Suprapubic skin (tissue), 4 donors: Measurements from ENCODE around the gene PLXNB3.

Experiments used
- EP300 ChIP-seq: sonication (generic); formaldehyde crosslinking; IDR thresholded peaks from one replicate; pipeline ENCODE4 v1.6.1; 2017; ENCODE audit warnings: antibody characterized with exemption
- POLR2A ChIP-seq, 2 donors: fragments of 450-650 bp; IDR thresholded peaks; one replicate each; pipeline ENCODE4 v1.6.1; 2017; ENCODE audit warnings: antibody characterized with exemption in 2 of 2, mild to moderate bottlenecking in 2 of 2, moderate library complexity in 2 of 2
- POLR2AphosphoS5 ChIP-seq, 3 donors: sonication (generic); formaldehyde crosslinking; IDR thresholded peaks; one replicate each; pipeline ENCODE4 v1.6.1; 2017; ENCODE audit warnings: antibody characterized with exemption in 3 of 3
- TF ChIP-seq, protein P1 (sequence below), 2 donors: fragments of 200-600 bp in 1 of 2; fragments of 450-650 bp in 1 of 2; sonication (generic) in 1 of 2; IDR thresholded peaks; one replicate each; pipeline ENCODE4 v1.5.1; 2016 to 2019; ENCODE audit warnings: antibody characterized with exemption in 2 of 2, mild to moderate bottlenecking in 1 of 2, moderate library complexity in 1 of 2

DNA sequence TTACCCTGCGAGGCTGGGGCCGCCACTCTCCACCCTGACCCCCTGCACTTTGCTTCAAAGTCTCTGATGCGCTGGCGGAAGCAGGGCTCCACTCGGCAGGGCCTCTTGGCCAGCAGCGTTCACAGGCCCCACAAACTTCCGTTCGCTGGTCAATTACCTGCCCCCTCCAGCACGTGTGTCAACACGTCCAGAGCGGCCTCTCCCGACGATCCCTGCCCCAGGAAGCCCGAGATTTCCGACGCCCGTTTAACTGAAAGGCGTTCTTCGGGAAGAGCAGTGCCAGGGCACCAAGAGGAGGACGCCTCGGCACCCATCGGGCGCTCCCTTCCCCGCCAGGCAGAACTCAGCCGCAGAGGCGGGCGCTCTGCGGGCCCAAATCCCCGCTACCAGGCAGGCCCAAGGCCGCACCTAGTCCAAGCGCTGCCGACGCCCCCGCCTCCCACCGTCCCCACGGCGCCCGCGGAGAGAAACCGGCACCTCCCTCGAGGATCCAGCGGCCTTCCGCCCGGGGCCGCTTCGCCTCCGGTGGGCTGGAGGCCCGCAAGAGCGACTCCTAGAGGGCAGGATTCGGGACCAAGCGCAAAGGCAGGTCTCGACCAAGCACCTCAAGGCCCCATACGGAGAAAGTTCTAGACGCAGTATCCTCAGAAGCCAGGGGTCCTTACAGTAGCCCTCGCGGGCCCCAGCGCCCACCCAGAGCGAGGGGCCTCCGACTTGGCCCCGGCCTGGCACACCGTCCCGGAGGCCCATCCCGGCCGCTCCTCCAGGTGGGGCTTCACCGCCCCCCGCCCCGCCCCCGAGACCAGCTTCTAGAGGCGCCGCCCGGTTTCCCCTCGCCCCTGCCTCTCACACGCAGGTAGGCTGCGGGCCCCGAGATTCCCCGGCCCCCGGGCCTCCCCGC lies 40.4 kb upstream of the PLXNB3 start:
- TF ChIP-seq, protein P1, sequence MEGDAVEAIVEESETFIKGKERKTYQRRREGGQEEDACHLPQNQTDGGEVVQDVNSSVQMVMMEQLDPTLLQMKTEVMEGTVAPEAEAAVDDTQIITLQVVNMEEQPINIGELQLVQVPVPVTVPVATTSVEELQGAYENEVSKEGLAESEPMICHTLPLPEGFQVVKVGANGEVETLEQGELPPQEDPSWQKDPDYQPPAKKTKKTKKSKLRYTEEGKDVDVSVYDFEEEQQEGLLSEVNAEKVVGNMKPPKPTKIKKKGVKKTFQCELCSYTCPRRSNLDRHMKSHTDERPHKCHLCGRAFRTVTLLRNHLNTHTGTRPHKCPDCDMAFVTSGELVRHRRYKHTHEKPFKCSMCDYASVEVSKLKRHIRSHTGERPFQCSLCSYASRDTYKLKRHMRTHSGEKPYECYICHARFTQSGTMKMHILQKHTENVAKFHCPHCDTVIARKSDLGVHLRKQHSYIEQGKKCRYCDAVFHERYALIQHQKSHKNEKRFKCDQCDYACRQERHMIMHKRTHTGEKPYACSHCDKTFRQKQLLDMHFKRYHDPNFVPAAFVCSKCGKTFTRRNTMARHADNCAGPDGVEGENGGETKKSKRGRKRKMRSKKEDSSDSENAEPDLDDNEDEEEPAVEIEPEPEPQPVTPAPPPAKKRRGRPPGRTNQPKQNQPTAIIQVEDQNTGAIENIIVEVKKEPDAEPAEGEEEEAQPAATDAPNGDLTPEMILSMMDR (IDR thresholded peaks at IDR 0.05) = no peak
- TF ChIP-seq EP300 = no peak
- TF ChIP-seq POLR2A (IDR thresholded peaks at IDR 0.05) = no peak
- TF ChIP-seq POLR2AphosphoS5 (IDR thresholded peaks at IDR 0.05) = no peak
